Activated T-helper 2 cell treated with anti-CD3 and anti-CD28 coated beads, Interferon-gamma antibody, Interleukin-2, Interleukin-4, amounts not matched to agents 10 μg/mL and 5 μg/mL and 100 μg/mL, durations not matched to agents 14 hours and 24 hours and 36 hours (primary cell): Measurements from ENCODE around the gene AHR. TPM values are rescaled to one million over a fixed set of nuclear protein-coding genes. Genes with fewer than 3 reads are reported as not detected.

Source experiments
- DNase-seq: peaks from one replicate; pipeline ENCODE4 v3.0.0; 2021; ENCODE audit warnings: low spot score
- H3K27ac Mint-ChIP-seq: one replicate; pipeline ENCODE4 v1.8.0; 2021; ENCODE audit warnings: mixed read lengths
- H3K27me3 Mint-ChIP-seq: one replicate; pipeline ENCODE4 v1.8.0; 2021; ENCODE audit warnings: low read depth, mixed read lengths
- H3K36me3 Mint-ChIP-seq: one replicate; pipeline ENCODE4 v1.8.0; 2021; ENCODE audit warnings: low read depth, mixed read lengths
- H3K4me1 Mint-ChIP-seq: one replicate; pipeline ENCODE4 v1.8.0; 2021; ENCODE audit warnings: low read depth, mixed read lengths
- H3K4me3 Mint-ChIP-seq: one replicate; pipeline ENCODE4 v1.8.0; 2021; ENCODE audit warnings: low read depth, mild to moderate bottlenecking, moderate library complexity, mixed read lengths
- H3K9me3 Mint-ChIP-seq: one replicate; pipeline ENCODE4 v1.8.0; 2021; ENCODE audit warnings: mixed read lengths
- intact Hi-C: fragments of 100-400 bp; cut with micrococcal nuclease; formaldehyde crosslinking; loops from one replicate; pipeline ENCODE4 v1.15.1; 2023
- total RNA-seq: library from RNA; stranded (reverse); gene quantifications from 2 replicates; pipeline ENCODE4 v1.2.3, GENCODE V29; 2022

The AHR gene
- total RNA-seq, 1 donor from 2014 or later, result 37.2 TPM

- no peak for DNase-seq
- H3K27me3 Mint-ChIP-seq, result no peaks in the 10 kb centered on the region
- intact Hi-C loops, result loop anchor here (10.0 kb wide), 2 partner anchors 217 to 637 kb away; partner anchors contain the start of gene SNX13
- H3K36me3 Mint-ChIP-seq, result peaks cover 18% of the 10 kb centered on the region
- no peak overlapping the region for H3K27ac Mint-ChIP-seq
- H3K4me1 Mint-ChIP-seq, result peaks cover 28% of the 10 kb centered on the region
- no peaks in the 10 kb centered on the region for H3K9me3 Mint-ChIP-seq
- H3K4me3 Mint-ChIP-seq, result no peak overlapping the region
Observed at GRCh38 chr7:17307558-17307957, 9.1 kb downstream of the AHR start.

- intact Hi-C loops, result loop anchor here (10.0 kb wide), 2 partner anchors 217 to 637 kb away; partner anchors contain the start of gene SNX13
- DNase-seq, result no peak
- H3K9me3 Mint-ChIP-seq, result no peaks in the 10 kb centered on the region
- H3K27me3 Mint-ChIP-seq, result no peaks in the 10 kb centered on the region
- no peak overlapping the region for H3K4me3 Mint-ChIP-seq
- H3K4me1 Mint-ChIP-seq, result peaks cover 27% of the 10 kb centered on the region
- H3K27ac Mint-ChIP-seq, result no peak overlapping the region
- H3K36me3 Mint-ChIP-seq, result peaks cover 24% of the 10 kb centered on the region
Observed at GRCh38 chr7:17307969-17308648, 9.7 kb downstream of the AHR start.

GRCh38 chr7:17311194-17311593 is 12.7 kb downstream of the AHR start:
- no peaks in the 10 kb centered on the region for H3K9me3 Mint-ChIP-seq
- peaks cover 10% of the 10 kb centered on the region for H3K4me1 Mint-ChIP-seq
- no peaks in the 10 kb centered on the region for H3K27me3 Mint-ChIP-seq
- intact Hi-C loops, result no loop called here
- no peak overlapping the region for H3K4me3 Mint-ChIP-seq
- H3K27ac Mint-ChIP-seq, result no peak overlapping the region
- DNase-seq, result no peak
- H3K36me3 Mint-ChIP-seq, result peaks cover 28% of the 10 kb centered on the region

GRCh38 chr7:17311952-17312351 is 13.5 kb downstream of the AHR start:
- no peak overlapping the region for H3K4me3 Mint-ChIP-seq
- no peaks in the 10 kb centered on the region for H3K9me3 Mint-ChIP-seq
- H3K27ac Mint-ChIP-seq, result no peak overlapping the region
- intact Hi-C loops, result no loop called here
- no peaks in the 10 kb centered on the region for H3K27me3 Mint-ChIP-seq
- DNase-seq, result no peak
- peaks cover 16% of the 10 kb centered on the region for H3K4me1 Mint-ChIP-seq
- peaks cover 35% of the 10 kb centered on the region for H3K36me3 Mint-ChIP-seq

- intact Hi-C loops, result no loop called here
- H3K27me3 Mint-ChIP-seq, result no peaks in the 10 kb centered on the region
- H3K9me3 Mint-ChIP-seq, result no peaks in the 10 kb centered on the region
- H3K27ac Mint-ChIP-seq, result no peak overlapping the region
- H3K36me3 Mint-ChIP-seq, result peaks cover 35% of the 10 kb centered on the region
- no peak for DNase-seq
- H3K4me3 Mint-ChIP-seq, result no peak overlapping the region
- peaks cover 17% of the 10 kb centered on the region for H3K4me1 Mint-ChIP-seq
Observed at GRCh38 chr7:17312641-17313040, 14.2 kb downstream of the AHR start.

- no peaks in the 10 kb centered on the region for H3K9me3 Mint-ChIP-seq
- H3K27ac Mint-ChIP-seq, result no peak overlapping the region
- peaks cover 35% of the 10 kb centered on the region for H3K36me3 Mint-ChIP-seq
- no peak for DNase-seq
- intact Hi-C loops, result no loop called here
- H3K4me1 Mint-ChIP-seq, result peaks cover 21% of the 10 kb centered on the region
- H3K4me3 Mint-ChIP-seq, result no peak overlapping the region
- H3K27me3 Mint-ChIP-seq, result no peaks in the 10 kb centered on the region
Observed at GRCh38 chr7:17313194-17313593, 14.7 kb downstream of the AHR start.

GRCh38 chr7:17315974-17316373 is 17.5 kb downstream of the AHR start:
- no peak overlapping the region for H3K27ac Mint-ChIP-seq
- no peaks in the 10 kb centered on the region for H3K27me3 Mint-ChIP-seq
- DNase-seq, result no peak
- H3K9me3 Mint-ChIP-seq, result no peaks in the 10 kb centered on the region
- peaks cover 38% of the 10 kb centered on the region for H3K36me3 Mint-ChIP-seq
- intact Hi-C loops, result no loop called here
- H3K4me3 Mint-ChIP-seq, result no peak overlapping the region
- peaks cover 29% of the 10 kb centered on the region for H3K4me1 Mint-ChIP-seq

GRCh38 chr7:17318146-17318545 is 19.7 kb downstream of the AHR start:
- Mint-ChIP-seq H3K27me3 (no peaks in the 10 kb centered on the region), H3K27ac (no peak overlapping the region), H3K4me3 (no peak overlapping the region), H3K4me1 (peaks cover 28% of the 10 kb centered on the region), H3K36me3 (peaks cover 32% of the 10 kb centered on the region), H3K9me3 (no peaks in the 10 kb centered on the region)
- intact Hi-C loops, result no loop called here
- DNase-seq, result no peak

GRCh38 chr7:17319164-17320101 is 21.0 kb downstream of the AHR start:
- H3K27ac Mint-ChIP-seq, result no peak overlapping the region
- no peak for DNase-seq

GRCh38 chr7:17320102-17320497 is 21.6 kb downstream of the AHR start:
- Mint-ChIP-seq H3K4me3 (no peak overlapping the region), H3K27ac (no peak overlapping the region), H3K36me3 (peaks cover 30% of the 10 kb centered on the region), H3K4me1 (peaks cover 28% of the 10 kb centered on the region), H3K9me3 (no peaks in the 10 kb centered on the region), H3K27me3 (no peaks in the 10 kb centered on the region)
- intact Hi-C loops, result no loop called here
- no peak for DNase-seq

More at GRCh38 chr7:17319164-17320101, 21.0 kb downstream of the AHR start:
- Mint-ChIP-seq H3K36me3 (peaks cover 29% of the 10 kb centered on the region), H3K9me3 (no peaks in the 10 kb centered on the region), H3K27me3 (no peaks in the 10 kb centered on the region), H3K4me3 (no peak overlapping the region), H3K4me1 (peaks cover 28% of the 10 kb centered on the region)
- intact Hi-C loops, result no loop called here

- no peak overlapping the region for H3K4me3 Mint-ChIP-seq
- peaks cover 35% of the 10 kb centered on the region for H3K36me3 Mint-ChIP-seq
- intact Hi-C loops, result no loop called here
- peaks cover 26% of the 10 kb centered on the region for H3K4me1 Mint-ChIP-seq
- H3K27ac Mint-ChIP-seq, result no peak overlapping the region
- no peaks in the 10 kb centered on the region for H3K9me3 Mint-ChIP-seq
- no peaks in the 10 kb centered on the region for H3K27me3 Mint-ChIP-seq
- DNase-seq, result no peak
Observed at GRCh38 chr7:17320657-17321056, 22.2 kb downstream of the AHR start.

- no peak for DNase-seq
- no peaks in the 10 kb centered on the region for H3K4me1 Mint-ChIP-seq
- peaks cover 36% of the 10 kb centered on the region for H3K36me3 Mint-ChIP-seq
- intact Hi-C loops, result no loop called here
- H3K4me3 Mint-ChIP-seq, result no peak overlapping the region
- H3K27me3 Mint-ChIP-seq, result no peaks in the 10 kb centered on the region
- no peak overlapping the region for H3K27ac Mint-ChIP-seq
- no peaks in the 10 kb centered on the region for H3K9me3 Mint-ChIP-seq
Observed at GRCh38 chr7:17325364-17325763, 26.9 kb downstream of the AHR start.

GRCh38 chr7:17326378-17326777 is 27.9 kb downstream of the AHR start:
- intact Hi-C loops, result no loop called here
- DNase-seq, result no peak
- H3K27me3 Mint-ChIP-seq, result no peaks in the 10 kb centered on the region

More at GRCh38 chr7:17326378-17326777, 27.9 kb downstream of the AHR start:
- Mint-ChIP-seq H3K4me3 (no peak overlapping the region), H3K36me3 (peaks cover 45% of the 10 kb centered on the region), H3K9me3 (no peaks in the 10 kb centered on the region), H3K4me1 (no peaks in the 10 kb centered on the region), H3K27ac (no peak overlapping the region)
